Measurements from ENCODE around the gene ZC3H7B. TPM values are rescaled to one million over a fixed set of nuclear protein-coding genes. Genes with fewer than 3 reads are reported as not detected.
"Not testable (repeated sequence)": the region's sequence is repeated elsewhere in the genome, so short reads cannot be mapped to it uniquely, and the experiment has no call there.

The ZC3H7B gene, protein sequence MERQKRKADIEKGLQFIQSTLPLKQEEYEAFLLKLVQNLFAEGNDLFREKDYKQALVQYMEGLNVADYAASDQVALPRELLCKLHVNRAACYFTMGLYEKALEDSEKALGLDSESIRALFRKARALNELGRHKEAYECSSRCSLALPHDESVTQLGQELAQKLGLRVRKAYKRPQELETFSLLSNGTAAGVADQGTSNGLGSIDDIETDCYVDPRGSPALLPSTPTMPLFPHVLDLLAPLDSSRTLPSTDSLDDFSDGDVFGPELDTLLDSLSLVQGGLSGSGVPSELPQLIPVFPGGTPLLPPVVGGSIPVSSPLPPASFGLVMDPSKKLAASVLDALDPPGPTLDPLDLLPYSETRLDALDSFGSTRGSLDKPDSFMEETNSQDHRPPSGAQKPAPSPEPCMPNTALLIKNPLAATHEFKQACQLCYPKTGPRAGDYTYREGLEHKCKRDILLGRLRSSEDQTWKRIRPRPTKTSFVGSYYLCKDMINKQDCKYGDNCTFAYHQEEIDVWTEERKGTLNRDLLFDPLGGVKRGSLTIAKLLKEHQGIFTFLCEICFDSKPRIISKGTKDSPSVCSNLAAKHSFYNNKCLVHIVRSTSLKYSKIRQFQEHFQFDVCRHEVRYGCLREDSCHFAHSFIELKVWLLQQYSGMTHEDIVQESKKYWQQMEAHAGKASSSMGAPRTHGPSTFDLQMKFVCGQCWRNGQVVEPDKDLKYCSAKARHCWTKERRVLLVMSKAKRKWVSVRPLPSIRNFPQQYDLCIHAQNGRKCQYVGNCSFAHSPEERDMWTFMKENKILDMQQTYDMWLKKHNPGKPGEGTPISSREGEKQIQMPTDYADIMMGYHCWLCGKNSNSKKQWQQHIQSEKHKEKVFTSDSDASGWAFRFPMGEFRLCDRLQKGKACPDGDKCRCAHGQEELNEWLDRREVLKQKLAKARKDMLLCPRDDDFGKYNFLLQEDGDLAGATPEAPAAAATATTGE
- 27.0 and 33.6 TPM in 2 replicates for total RNA-seq (2014; rRNA removed; shearing (Covaris generic))

DNA sequence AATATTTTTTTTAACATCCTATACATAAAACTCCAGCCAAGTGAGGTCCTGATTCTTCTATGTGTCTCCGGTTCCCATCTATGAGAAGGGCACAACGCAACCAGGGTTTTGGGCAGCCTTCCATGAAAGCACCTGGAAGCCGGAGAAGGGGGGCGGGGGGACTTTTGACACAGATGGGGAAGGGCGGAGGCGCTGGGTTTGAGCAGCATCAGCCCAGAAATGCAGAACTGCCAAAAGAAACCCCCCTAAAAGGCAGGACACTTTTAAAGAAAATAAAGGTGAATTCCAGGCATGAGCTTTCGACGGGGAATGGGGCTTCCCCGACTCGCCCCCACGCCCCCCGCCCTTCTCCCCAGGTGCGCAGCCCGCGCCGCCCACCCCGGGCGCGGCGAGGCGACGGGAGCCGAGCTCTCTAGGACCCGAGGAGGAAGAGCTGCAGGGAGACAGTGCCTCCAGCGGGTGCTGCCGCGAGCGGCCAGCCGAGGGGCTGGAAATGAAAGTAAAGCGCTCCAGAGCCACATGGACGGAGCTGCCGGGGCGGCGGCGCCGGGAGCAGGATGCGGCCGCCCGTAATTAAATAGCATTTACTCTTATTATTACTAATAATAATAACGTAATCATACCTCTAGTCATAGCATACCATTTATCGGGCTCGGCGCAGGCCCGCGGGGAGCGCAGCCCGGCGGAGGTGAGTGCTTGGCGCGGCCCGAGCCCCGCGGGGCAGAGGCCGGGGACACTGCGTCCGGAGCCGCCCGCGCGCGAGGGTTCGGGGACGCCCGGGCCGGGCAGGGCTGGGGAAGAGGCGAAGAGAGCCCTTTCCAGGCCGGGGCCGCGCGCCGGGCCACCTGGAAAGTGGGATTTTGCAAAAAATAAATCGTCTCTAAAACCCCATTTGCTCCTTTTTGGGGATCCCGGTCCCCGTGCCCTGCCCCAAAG is at the start of gene ZC3H7B:
Gene ZC3H7B (plus strand): TSS at position 441 of the 936 bp plus-strand sequence. CDS start 19,136 bp downstream, outside the sequence.
- DNase-seq (ENCODE audit: low read depth): peak; percentile 87

DNA sequence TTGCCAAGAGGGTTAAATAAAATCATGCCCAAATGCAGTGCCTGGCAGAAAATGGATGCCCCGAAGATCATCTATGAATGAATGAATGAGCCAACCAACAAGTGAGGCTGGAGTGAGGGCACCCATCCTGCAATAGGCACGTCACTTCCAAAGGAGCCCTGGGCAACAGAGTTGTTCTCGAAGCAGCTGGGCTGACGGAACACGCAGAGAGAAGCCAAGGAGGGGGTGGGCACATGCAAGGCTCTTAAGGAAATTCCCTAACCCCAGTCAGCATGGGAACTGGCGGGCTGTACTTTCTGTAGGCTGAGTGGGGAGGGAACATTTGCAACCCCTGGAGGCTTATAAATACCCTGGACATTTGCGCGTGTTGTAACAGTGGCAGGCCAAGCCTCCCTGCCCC is 49.0 kb upstream of the ZC3H7B start:
- no peak for DNase-seq (ENCODE audit: low read depth)

DNA sequence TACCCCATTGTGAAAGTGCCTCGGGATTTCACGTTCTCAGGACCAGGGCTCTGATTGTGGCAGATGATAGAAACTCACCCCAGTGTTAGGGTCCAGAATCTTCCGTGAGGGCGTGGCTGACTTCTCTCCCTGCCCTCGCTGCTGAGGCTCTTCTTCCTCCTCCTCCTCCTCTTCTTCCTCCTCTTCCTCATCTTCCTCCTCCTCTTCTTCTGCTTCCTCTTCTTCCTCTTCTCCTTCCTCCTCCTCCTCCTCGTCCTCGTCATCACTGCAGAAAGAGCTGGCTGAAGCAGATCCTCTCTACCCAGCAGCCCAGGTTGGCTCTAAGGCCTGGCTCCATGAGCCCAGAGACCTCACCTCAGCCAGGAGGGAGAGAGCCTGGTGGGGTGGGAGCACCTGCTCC is 47.1 kb upstream of the ZC3H7B start:
- no peak for DNase-seq (ENCODE audit: low read depth)

DNA sequence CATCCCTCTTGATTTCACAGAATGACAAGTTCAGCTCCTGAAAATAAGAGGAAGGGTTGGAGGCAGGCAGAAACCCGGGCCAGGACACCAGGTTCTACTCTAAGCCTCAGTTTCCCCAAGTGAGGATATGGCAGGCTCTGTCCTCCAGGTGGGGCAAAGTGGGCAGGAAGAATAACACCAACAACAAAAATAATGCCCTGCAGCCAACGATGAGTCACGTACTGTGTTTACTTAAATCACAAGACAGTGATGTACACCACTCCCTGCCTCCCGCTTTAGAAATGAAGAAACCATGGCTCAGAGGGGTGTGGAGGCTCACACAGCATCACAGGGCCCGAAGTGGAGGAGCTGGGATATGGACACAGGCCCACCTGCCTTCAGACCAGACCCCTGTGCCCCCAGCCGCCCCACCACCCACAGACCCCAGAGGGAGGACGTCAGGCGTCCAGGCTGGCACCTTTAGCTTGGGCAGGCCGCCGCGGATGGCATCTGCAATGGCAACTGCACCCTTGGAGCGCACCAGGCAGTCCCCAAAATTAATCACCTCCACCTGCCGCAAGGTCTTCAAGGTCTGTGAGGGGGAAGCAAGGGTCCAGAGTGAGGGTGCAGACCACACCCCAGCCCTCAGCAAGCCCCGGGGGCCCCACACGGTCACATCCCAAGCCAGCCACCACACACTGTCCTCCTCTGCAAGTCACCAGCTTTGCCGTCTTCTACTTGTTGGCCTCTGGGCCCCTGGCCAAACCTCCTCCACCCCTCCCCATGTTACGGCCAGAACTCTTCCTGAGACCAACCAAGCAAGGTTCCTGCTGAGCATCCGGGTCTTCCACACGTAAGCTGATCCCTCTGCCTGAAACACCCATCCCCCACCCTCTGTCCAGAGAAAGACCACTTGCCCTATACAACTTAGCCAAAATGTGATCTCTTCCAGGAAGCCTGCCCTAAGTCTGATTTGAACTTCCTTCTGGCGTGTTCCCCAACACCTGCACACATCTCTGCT is 44.8 kb upstream of the ZC3H7B start:
- peak; percentile 41 for DNase-seq (ENCODE audit: low read depth)

DNA sequence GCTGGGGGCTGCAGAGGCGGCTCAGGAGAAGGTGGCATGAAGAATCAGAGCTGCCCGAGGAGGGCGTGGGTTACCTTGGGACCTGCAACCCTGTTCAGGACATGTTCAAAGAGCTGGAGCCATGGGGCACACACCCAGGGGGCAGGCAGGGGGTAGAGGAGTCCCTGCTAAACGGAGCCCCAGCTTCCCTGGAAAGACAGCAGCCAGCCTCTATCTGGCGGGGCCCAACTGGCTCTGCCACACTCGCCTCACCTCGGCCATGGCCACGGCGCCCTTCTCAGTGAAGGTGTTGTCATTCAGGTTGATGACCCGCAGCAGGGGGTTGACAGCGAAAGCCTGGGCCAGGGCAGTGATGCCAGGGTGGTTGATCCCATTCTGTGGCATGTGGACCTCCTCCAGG is 43.6 kb upstream of the ZC3H7B start:
- DNase-seq (ENCODE audit: low read depth): no peak

DNA sequence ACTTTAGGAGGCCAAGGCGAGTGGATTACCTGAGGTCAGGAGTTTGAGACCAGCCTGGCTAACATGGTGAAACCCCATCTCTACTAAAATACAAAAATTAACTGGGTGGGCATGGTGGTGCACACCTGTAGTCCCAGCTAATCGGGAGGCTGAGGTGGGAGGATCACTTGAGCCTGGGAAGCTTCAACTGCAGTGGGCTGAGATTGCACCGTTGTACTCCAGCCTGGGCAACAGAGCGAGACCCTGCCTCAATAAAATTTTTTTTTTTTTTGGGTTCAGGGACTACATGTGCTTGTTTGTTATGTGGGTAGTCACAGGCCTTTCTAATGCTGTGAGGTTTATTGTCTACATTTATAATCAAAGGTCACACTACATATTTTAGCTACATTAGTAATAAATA is 41.6 kb upstream of the ZC3H7B start:
- not testable (repeated sequence) for DNase-seq (ENCODE audit: low read depth)

DNA sequence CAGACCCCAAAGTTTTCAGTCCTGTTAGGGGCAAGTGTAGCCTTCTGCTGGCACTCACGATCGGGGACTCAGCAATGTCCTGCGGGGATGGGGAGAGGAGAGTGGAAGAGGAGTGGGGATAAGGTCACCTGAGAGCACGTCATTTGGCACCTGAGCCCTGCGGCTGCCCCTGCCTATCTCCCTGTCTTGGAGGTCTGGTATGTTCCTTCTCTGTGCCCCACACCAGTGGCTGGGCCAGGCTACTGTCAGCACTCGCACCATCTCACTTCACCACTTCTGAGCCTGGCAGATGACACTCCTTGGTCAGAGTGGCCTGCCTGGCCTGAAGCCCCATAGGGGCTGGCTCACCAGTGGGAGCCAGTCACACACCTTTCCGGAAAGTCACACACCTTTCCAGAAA is 40.5 kb upstream of the ZC3H7B start:
- no peak for DNase-seq (ENCODE audit: low read depth)

DNA sequence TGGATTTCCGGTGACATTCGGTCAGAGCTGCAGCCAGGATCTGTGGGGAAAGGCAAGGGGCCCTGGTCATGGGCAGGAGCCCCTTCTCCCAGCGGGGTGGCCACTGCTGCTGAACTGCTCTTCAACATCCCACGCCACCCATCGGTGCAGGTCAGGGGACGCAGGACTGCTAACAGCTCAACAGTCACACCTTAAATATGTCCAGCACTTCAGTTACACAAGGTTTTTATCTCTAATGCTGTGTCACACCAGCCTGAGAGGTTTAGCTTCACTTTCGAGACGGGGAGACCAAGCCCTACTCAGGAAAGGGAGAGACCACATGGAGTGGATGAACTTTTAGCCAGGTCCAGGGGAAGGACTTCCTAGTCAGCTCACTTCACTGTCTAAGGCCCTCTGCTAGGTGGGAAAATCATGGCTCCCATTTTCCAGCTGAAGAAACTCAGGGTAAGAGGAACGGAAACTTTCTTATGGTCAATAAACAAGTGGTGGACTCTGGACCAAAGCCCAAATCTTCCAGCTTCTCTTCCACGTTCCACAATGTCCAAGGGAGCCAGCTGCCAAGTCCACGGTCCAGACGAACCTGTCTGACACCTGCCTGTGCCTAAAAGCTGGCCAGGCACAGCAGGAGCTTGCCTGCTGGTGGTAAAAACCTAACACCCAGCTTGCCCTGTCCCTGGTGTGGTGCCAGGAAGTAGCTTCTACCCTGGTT is 39.6 kb upstream of the ZC3H7B start:
- no peak for DNase-seq (ENCODE audit: low read depth)

DNA sequence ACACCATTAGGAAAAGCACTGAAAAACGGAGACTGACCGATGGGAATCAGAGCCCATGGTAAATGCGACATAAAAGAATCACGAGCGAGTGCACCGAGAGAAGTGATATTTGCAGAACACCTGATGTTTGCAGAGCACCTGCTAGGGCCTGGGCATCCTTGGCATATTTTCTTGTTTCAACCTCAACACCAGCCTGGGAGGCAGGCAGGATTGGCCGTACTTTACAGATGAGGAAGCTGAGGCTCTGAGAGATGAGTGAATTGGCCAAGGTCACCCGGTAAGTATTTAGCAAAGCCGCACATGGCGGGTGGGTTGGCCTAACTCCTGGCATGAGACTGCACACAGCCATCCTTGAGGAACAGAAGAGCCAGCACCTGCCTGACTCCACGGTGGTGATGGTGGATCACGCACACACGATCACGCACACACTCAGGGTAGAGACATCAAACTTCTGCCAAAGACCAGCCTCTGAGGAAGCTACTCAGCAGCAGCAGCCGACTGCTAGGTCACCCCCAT is 39.0 kb upstream of the ZC3H7B start:
- no peak for DNase-seq (ENCODE audit: low read depth)

DNA sequence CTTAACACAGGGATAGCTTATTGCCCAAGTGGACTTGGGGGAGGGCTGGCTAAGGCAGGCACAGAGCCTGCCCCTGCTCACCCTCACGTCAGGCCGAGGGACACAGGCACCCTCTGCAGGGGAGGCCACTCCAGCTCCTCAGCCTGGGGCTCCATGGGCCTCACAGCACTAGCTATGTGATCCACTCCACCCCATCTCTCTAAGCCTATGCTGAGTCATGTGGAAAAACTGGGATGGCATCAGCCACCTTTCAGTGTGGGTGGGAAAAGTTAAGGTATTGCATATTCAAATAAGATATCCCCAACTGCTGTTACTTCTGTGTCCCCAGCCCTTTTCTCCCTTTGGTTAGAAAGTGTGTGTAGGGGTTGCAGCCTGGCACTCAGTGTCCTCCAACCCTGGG is 37.6 kb upstream of the ZC3H7B start:
- DNase-seq (ENCODE audit: low read depth): no peak

DNA sequence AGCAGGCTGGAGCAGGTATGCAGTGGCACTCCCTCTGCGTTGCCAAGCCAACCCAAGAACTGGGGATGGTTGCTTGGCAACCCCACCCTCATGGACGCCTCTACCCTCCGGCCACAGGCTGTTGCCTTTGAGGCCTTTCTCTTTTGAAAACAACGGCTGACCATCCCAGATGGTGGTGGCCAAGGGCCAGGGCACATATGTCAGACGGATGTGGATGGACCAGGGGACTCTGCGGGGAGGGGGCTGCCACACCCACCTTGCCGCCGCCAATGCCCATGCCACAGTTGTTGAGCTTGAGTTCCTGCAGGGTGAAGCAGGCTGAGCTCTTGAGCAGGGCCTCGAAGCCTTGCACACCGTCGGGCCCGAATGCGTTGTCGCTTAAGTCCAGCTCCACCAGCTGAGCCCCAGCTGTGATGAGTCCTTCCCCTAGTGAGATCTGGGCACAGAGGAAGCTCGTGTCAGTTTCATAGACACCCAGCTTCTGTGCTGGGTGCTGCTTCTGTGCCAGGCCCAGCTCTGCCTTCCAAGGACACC is 36.9 kb upstream of the ZC3H7B start:
- no peak for DNase-seq (ENCODE audit: low read depth)

DNA sequence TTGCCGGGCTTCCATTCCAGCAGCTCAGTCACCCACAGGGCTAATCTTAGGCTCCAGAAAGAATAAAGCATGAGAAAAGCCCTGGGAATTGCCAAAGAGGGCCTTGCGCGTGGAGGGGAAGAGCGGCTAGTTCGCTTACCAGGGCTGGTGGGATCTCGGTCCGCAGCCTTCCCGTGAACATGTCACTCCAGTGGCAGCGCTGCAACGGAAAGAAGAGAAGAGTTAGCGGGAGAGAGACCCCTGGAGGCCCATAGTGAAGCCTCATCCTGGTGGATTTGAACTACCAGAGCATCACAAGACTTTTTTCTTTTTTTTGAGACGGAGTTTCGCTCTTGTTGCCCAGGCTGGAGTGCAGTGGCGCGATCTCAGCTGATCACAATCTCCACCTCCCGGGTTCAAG is 33.4 kb upstream of the ZC3H7B start:
- DNase-seq (ENCODE audit: low read depth): no peak

DNA sequence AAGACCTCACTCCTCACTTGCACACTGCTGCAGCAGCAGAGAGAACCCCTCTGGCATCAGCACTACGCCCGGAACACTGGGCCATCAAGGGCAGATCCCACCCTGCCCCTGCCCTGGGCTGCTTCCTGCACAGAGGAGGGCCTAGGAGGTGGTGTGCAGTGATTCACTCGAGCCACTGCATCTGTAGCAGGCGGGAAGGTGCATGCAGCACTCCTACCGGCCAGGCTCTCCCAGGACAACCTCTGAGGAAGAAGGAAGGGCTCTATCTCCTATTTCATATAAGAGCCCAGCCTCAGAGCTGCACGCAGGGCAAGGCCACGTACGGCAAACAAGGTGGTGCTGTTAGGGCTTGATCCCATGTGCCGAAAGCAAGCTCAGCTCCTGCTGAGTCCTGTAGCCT is 29.5 kb upstream of the ZC3H7B start:
- DNase-seq (ENCODE audit: low read depth): no peak

DNA sequence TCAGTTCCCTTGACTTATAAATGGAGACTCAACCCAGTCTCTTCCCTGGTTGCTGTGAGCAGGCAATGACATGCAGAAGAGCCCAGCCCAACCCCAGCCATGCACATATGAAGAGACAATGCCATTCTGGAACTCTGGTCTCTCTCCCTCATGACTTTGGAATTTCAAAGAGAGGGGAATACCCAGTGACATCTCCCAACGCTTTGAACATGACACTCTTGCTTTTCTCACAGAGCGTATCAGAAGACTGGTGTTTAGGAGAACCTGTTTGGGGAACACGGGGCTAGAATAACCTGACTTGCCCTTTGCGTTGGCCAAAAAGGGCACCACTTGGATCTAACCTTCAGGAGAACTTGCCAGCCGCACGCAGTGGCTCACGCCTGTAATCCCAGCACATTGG is 28.2 kb upstream of the ZC3H7B start:
- no peak for DNase-seq (ENCODE audit: low read depth)

DNA sequence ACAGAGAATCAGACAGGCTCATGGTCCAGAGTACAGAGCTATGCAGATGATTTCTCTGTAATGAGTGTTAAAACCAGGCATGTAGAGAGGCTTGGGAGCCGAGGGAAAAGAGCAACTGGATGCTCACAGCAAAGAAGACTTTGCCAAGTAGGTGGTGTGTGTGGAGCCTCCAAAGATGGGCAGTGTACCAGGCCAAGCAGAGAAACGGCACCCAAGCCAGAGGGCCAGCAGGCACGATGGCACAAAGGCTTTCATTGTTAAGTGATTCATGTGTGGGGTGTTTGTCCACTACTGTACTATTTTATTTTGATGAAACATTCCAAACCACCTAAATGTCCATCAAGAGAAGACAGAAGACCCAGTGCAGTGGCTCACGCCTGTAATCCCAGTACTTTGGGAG is 26.5 kb upstream of the ZC3H7B start:
- DNase-seq (ENCODE audit: low read depth): no peak

DNA sequence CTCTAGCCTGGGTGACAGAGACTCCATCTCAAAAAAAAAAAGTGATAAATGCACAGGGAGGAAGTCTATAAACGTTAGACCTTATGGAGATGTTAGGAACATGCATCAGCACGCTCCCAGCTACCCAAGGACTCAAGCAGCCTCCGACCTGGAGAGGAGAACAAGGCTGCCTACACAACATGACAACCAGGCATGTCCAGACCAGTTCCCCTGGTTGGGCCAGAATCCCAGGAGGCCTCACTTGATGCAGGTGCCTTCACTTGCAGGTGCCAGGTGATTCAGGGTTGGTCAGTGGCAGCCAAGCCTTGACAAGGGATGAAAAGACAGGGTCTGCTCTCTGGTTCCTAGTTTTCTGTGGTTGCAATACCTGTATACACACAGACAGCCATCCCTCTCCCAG is 21.3 kb upstream of the ZC3H7B start:
- no peak for DNase-seq (ENCODE audit: low read depth)

DNA sequence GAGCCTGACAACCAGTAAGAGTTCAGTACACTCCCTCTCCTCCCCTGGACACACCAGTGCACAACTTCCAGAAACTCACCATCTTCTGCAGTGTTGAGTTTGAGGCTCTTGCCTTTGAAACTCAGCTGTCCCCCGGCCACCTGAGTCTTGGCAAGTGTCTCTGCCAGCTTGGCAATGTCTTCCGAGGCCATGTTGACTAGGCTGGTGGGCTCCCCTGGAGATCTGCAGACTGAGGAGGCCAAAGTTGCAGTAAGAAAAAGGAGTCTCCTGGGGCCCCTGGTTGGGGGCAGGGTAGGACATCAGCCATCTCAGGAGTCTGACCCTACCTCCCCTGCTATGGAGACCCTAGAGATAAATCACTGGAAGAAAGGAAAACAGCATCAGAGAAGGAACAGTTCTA is 20.5 kb upstream of the ZC3H7B start:
- no peak for DNase-seq (ENCODE audit: low read depth)

DNA sequence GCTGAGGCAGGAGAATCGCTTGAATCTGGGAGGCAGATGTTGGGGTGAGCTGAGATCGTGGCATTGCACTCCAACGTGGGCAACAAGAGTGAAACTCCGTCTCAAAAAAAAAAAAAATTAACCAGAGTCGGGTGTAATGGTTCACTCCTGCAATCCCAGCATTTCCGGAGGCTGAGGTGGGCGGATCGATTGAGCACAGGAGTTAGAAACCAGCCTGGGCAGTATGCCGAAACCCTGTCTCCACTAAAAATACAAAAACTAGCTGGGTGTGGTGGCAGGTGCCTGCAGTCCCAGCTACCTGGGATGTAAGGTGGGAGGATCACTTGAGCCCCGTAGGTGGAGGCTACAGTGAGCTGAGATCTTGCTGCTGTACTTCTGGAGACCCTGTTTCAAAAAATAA is 16.9 kb upstream of the ZC3H7B start:
- DNase-seq (ENCODE audit: low read depth): no peak

DNA sequence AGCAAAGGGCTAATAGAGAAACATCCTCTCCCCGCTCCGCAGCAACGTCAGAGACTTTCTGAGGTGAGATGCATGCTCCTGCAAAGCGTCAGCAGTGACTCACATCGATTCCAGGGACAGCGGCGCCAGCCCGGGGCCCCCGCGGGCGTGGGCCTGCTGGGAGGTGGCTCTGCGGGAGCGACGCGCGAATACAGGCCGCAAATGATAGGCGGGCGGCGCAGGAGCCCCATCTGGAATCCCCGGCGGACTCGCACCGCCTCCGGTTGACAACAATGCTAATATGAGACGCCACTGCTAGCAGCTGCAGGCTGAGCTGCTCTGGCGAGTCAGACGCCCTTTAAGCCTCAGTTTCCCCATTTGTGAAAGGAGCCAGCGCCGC is 15.9 kb upstream of the ZC3H7B start:
- peak; percentile 92 for DNase-seq (ENCODE audit: low read depth)
